Measurements from ENCODE around the gene PSTPIP2.
"Not testable (repeated sequence)": the region's sequence is repeated elsewhere in the genome, so short reads cannot be mapped to it uniquely, and the experiment has no call there.

PSTPIP2 gene

DNA sequence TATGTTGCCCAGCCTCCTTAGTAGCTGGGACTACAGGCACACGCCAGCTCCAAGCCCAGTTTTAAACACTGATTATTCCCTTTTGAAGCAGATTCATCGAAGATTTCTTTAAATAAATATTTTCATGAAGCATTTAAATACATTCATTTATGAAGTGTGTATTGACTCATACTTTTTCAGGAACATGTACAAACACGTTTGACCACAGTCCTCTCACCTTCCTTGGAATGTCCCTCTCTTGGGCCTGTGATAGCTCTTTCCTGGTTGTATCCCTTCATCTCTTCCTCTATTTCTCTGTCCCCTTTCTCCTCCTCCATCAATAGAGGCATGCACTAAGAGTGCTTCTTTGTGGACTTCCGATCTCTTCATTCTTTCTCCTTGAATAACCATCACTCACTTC, 2.5 kb downstream of the PSTPIP2 start:
- no peak for DNase-seq (ENCODE audit: low spot score)

DNA sequence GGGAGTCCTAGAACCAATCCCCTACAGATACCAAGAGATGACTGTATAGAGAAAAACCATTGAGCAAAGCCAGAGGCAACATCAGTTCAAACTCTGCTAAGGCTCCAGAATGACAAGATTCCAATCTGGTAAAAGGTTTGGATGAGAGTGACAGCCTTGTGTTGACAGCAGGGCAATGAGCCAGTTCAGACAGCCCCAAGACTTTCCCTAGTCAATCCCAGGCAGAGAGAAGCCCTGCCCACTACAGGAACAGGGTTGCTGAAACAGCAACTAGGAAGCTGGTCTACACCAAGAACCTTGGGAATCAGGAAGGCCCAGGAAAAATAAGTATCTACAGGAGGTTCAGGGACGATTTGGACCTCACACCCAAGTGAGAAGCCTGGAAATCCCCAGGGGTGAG, 3.3 kb downstream of the PSTPIP2 start:
- DNase-seq (ENCODE audit: low spot score): no peak

DNA sequence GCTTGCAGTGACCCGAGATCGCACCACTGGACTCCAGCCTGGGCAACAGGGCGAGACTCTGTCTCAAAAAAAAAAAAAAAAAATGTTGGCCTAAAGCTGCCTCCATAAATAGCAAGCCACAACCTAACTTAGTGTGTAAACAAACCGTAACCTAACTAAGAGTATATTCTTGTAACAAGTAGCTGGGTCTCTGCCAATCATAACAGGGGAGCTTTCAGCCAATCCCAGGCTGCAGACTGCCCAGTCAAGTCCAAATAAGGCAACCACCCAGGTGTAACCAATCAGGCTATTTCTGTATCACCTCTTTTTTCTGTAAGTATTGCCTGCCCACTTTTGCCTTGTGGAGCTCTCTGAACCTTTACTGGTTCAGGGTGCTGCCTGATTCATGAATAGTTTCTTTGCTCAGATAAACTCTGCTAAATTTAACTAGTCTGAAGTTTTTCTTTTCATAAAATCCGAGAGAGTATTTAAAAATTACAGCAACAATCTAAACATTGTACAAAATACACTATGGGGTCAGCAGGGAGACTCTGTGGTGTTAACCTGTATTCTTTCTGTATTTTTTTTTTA, 4.5 kb downstream of the PSTPIP2 start:
- DNase-seq (ENCODE audit: low spot score): no peak

DNA sequence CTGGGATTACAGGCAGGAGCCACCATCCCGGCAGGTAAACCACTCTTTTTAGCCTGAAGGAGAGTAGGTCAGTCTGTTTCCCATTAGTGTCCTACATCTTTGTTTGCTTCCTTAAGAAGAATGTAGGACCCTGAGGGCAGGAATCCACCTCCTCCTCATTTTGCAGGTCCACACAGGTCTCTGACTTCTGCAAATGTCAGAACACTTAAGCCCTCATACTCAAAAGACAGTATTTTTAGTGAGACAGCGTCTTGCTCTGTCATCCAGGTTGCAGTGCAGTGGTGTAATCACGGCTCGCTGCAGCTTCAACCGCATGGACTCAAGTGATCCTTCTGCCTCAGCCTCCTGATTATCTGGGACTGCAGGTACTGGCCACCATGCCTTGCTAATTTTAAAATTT, 9.3 kb downstream of the PSTPIP2 start:
- no peak for DNase-seq (ENCODE audit: low spot score)

DNA sequence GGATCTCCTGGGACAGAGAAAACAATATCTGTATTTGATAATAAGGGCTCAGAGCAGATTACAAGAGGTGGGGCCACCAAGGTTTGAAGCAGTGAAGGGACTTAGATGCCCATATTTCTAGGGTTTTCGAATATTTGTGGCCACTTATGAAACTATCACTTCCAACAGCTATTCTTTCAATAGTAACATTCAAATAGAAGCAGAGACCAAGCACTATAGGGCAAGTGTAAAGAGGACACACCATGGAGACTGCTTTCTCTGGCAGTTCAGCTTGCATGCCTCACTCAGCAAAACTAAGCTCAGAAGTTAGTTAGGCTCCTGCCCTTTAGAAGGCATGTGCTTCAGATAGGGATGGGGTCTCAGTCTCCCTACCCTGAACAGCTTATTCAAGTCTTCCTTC, 10.3 kb downstream of the PSTPIP2 start:
- no peak for DNase-seq (ENCODE audit: low spot score)

DNA sequence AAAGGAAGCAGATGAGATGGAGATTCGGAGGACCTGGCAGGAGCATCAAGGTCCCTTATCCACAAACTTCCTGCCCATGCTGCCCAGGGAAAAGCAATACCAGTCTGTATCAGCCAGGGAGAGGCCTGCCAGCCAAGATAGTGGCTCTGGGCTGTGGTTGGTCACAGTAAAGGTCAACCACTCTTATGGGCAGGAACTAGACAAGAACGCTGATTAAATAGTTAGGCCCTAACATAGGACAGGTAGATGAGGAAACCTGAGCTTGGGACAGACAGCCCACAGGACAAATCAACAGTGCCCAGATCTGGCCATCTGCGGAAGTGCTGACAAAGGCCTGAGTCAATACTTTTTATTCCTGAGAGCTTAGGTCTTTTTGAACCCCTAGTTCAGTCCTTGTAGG, 10.7 kb downstream of the PSTPIP2 start:
- no peak for DNase-seq (ENCODE audit: low spot score)

DNA sequence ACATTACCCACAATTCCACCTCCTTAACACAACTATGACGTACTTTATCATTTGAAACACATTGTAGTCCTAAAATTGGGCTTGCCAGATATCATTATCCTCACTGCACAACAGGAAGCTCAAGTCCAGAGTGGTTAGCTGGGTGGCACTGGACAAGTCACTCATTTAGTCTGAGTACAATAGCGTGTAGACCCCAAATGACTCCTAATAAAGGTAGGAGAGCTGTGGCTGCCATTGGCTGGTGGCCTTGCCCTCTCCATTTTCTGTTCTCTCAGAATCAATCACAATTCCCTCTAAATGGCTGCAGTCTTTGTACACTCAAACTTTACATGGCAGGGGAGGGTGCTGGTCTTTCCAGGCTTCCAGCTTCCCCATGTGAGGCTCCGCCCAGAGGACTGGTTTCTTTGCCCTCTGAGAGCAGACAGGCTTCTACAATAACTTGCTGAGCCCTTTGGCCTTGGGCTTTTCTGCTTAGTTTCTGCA, 11.7 kb downstream of the PSTPIP2 start:
- no peak for DNase-seq (ENCODE audit: low spot score)

DNA sequence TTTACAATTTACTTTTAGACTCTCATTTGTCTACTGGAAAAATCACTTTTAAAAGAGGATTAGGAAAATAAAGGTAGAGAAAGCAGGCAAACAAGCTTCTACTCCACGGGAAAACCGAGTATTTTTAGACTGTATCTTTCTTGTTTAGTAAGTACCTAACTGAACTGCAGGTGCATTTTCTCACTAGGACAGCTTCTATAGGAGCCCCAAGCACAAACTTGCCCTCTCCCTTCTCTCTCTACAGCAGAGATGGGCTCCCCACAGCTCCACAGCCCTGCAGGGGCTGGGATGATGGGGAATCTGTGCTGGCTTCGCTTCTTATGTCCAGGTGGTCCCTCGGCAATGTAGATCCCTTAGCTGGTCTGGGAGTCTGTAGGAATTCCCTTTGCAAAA, 16.2 kb downstream of the PSTPIP2 start:
- no peak for DNase-seq (ENCODE audit: low spot score)

DNA sequence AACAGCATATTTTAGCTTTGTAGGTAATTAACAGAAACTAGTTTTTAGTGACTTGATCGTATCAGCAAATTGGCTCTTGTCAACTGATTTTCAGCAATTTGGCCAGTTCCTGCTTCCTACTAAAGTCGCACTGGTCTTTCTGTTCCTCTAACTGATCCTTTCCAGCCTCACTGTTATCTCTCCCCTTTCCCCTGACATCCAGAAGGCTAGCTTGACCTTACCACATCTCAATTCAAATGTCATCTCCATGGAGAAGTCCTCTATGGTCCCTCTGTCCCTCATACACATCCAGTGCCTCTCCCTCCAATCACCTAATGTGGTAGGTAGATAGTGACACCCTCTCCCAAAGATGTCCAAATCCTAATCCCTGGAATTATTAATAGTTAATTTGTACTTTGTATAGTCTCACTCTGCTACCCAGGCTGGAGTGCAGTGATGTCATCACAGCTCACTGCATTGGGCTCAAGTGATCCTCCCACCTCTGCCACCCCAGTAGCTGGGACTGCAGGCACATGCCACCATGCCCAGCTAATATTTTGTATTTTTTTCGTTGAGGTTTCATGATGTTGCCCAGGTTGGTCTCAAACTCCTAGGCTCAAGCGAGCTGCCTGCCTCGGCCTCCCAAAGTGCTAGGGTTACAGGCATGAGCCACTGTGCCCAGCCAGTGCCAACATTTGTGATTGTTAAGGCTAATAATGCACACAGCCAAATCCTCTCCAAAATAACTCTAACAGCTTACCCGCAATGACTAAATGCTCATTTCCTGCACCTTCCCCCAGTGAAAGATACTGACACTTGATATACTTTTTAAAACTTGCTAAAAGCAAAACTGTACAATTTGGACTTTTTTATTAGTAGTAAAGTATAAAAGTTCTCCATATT, 16.9 kb downstream of the PSTPIP2 start:
- no peak for DNase-seq (ENCODE audit: low spot score)

DNA sequence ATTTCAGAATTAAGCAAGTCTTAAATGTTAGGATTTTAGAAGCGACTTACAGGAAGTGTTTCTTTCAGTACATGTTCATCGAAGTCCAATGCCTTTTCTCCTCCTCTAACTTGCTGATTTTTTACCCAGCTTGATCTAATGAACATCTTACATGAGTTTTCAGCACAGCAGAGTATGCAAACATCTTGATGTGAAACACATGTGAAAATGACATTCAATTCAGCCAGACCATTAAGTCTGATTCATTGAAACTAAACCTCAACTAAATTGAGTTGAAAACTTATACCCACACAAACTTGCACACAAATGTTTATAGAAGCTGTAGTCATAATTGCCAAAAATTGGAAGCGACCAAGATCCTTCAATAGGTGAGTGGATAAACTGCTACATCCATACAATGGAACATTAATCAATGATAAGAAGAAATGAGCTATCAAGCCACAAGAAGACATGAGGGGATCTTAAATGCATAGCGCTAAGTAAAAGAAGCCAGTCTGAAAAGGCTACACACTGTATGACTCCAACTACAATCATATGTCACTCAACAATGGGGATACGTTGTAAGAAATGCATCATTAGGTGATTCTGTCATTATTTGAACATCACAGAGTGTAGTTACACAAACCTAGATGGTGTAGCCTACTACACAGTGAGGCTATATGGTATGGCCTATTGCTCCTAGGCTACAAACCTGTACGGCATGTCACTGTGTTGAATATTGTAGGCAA, 18.5 kb downstream of the PSTPIP2 start:
- DNase-seq (ENCODE audit: low spot score): no peak

DNA sequence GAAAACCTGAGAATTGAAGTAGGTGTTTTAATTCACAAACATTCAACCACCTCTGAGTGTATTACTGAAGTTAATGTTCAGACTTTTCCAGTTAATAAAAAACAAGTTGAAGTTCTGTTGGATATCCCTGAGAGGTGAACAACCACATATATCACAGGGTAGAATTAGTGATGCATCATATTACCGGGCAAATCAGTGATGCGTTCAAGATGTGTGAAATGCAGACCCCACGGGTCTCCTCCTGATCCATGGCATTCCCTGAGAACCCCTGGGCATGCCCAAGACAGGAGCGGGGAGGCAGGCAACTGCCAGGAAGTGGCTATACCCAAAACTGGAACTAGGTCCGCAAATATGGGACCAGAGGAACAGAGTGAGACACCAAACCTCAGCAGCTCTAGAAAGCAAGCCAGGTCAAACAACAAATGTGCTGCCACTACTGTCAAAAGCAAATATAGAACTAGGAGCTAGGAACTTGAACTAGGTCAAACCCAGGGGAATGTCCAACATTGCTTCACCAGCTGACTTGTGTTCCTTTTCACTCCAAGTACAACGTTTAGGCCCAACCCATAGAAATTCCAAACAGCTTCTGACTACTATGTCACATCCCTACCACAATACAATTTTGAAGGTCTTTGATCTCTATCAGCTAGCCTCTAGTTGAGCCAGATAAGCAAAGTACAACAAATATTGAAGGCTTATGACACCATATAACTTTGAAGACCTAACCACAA, 20.2 kb downstream of the PSTPIP2 start:
- DNase-seq (ENCODE audit: low spot score): peak; percentile 43

DNA sequence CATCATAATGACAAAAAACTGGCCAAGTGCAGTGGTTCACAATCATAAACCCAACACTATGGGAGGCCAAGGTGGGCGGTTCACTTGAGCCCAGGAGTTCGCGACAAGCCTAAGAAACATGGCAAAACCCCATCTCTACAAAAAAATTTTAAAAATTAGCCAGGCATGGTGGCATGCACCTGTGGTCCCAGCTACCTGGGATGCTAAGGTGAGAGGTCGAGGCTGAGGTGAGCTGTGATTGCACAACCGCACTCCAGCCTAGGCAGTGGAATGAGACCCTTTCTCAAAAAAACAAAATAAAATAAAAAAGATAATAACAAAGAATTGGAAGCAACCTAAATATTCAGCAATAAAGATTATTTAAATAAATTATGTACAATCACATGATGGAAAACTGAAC, 21.8 kb downstream of the PSTPIP2 start:
- DNase-seq (ENCODE audit: low spot score): no peak

DNA sequence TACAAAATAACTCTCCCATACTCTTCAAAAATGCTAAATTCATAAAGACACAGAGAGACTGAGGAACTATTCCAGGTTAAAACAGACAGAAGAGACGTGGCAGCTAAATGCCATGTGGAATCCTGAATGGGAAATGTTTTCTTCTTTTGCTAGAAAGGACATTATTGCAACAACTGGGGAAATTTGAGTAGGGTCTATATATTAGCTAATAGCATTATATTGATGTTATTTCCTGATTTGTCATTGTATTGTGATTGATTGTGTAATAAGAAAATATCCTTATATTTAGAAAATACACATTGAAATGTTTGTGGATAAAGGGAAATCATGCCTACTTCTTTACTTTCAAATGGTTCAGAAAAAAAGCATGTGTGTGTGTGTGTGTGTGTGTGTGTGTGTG, 23.4 kb downstream of the PSTPIP2 start:
- DNase-seq (ENCODE audit: low spot score): no peak

DNA sequence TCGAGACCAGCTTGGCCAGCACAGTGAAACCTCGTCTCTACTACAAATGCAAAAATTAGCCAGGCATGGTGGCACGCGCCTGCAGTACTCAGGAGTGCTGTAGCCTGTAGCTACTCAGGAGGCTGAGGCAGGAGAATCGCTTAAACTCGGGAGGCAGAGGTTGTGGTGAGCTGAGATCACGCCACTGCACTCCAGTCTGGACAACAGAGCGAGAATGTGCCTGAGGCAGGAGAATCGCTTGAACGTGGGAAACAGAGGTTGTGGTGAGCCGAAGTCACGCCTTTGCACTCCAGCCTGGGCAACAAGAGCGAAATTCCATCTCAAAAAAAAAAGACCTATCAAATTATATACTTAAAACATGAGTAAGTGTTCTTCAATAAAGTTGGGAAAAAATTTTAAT, 24.7 kb downstream of the PSTPIP2 start:
- not testable (repeated sequence) for DNase-seq (ENCODE audit: low spot score)

DNA sequence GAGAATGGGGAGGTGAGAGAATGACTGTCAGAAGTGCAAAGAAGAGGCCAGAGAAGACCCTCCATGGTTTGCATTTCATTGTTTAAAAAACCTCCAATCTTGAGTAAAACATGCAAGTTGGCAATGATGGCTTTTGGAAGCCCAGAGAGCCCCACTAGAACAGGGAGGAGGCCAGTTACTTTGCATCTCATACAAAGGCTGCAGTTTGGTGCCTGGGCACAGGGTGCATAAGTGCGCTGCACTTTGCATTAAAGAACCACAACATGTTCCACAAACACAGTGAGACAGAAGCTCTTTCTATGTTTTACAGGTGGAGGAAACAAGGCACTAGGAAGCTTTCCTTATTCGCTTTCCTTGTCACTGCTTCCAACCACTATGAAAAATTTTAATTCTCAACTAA, 25.4 kb downstream of the PSTPIP2 start:
- no peak for DNase-seq (ENCODE audit: low spot score)

DNA sequence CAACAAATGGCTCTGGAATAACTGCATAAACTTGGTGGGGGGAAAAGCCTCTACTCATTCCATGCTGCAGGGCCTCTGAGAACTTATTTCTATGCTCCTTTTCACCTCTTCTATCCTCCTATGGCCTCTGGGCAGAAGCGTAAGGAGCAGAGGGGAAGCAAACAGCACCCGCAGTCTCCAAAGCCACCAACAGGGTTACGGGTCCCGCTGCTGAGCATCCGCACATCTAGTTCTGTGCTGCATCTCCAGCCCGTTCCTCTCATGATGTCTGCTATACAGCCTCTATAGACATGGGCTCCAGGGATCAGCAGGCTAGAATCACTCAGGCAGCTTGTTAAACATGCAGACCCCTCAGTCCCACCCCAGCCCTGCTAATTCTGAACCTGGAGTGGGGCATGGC, 25.9 kb downstream of the PSTPIP2 start:
- no peak for DNase-seq (ENCODE audit: low spot score)

DNA sequence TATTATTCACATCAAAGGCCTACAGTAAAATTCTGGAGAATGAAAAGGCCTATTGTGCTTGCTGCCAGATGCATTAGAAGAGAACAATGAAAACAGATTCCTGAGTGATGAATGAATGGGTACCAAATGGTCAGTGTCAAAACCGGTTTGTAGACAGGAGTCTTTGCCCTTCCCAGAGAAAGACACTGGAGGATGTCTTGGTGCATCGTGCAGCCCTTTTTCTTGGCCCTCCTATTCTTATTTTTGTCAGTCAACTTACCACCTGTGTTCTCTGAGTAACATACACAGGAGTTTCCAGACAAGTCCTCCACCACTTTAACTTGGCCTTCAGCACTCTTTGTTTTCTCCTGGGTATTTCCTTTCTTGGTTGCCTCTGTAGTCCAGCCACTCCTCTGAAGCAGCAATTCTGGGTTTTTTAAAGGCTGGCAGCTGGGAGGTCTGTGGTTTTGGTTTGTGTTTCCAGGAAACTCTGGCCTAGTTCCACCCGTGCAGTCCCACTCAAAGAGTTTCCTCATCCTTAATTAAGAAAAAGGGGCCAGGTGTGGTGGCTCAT, 29.4 kb downstream of the PSTPIP2 start:
- no peak for DNase-seq (ENCODE audit: low spot score)

DNA sequence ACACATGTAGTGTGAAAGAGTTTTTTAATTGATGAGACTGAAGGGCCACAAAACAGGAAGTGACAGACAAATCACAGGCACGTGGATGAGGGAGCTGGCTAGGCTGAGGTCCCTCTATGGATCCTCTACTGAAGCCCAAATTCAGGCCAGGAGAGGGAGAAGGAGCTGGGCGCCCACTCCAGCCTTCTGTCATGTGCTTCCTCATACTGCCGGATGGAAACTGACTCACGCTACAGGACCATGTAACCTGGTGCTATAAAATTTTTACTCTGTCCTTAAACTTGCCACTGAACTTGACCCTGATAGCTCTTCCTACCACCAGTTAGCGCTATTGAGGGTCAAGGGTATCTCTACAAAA, 31.3 kb downstream of the PSTPIP2 start:
- DNase-seq (ENCODE audit: low spot score): no peak

DNA sequence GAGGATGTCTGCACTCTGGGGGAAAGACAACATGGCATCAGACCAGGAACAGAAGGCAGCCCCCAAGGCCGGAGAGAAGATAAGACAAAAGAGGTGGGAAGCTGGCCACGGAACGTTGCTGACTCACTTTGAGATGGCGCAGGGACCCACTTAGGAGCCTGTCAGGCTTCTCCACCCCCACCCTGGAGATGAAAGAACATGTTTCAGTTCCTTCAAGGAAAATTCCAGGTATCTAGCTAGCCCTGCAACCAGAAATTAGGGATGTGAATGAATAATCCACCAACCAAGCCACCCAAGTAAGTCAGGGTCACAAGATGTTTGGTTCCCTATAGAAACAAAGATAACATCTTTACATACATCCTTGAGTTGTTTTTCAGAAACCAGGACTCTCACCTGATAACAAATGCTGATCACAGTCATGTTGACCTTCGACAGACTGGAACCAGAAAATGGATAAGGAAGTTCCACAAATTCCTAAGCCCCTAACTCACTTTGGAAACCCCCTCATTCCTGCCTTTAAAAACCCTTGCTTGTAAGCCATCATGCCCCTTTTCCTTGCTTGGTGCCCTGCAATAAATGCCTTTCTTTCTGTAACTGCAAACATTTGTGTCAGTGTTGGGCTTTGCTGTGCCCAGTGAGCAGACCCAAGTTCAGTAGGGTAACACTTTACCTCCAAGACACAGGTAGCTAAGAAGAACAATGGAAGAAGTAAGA, 31.9 kb downstream of the PSTPIP2 start:
- DNase-seq (ENCODE audit: low spot score): no peak

DNA sequence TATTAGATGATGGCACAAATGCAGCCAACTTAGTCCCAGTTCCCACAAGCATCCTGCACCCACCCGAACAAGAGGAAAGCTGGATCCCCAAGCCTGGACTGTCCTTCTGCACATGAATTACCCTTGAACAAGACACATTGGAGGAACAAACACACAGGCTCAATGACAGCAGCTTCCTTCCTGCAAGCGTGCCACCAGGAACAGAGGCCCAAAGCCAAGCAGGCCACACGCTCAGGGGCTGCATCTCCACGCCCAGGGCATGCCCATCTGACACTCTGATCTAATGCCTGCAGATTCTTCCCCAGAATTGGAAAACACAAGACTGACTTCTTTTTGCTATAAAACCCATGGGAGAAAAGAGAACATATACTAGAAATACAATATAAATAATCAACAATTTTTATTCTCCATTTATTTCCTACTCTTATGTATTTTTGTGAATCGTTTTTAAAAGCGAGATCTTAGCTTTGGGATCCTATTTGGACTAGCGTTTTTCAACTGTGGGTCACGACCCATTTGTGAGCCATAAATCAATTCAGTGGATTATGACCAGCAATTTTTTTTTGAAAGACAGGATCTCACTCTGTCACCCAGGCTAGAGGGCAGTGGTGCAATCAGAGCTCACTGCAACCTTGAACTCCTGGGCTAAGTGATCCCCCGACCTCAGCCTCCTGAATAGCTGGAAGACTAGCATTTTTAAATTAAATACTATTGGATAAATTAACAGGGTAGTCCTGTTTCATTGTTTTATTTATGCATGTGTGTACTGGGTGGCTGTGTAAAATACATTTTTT, 34.4 kb downstream of the PSTPIP2 start:
- no peak for DNase-seq (ENCODE audit: low spot score)

Measured in HuH-7.5 (cell line).